Mucosa of descending colon (tissue), 3 donors: ENCODE measurements around the gene FBXO15. TPM values are rescaled to one million over a fixed set of nuclear protein-coding genes. Genes with fewer than 3 reads are reported as not detected.

ENCODE experiments used
- ATAC-seq: fragments of 200-7000 bp; cut with Tn5 transposase; one replicate; pipeline ENCODE4 v1.9.1; 2020; ENCODE audit warnings: mild to moderate bottlenecking, moderate library complexity
- DNase-seq, 3 donors: peaks; one replicate each; pipeline ENCODE4 v3.0.0-alpha.2; 2020
- H3K36me3 ChIP-seq: fragments of 200-600 bp; one replicate; pipeline ENCODE4 v1.8.0; 2021; ENCODE audit warnings: low read depth, mild to moderate bottlenecking
- H3K4me1 ChIP-seq: fragments of 200-600 bp; one replicate; pipeline ENCODE4 v1.8.0; 2021; ENCODE audit warnings: low read depth, mild to moderate bottlenecking
- H3K4me3 ChIP-seq: fragments of 200-600 bp; one replicate; pipeline ENCODE4 v1.8.0; 2021; ENCODE audit warnings: mild to moderate bottlenecking
- H3K9me3 ChIP-seq: fragments of 200-600 bp; one replicate; pipeline ENCODE4 v1.8.0; 2021; ENCODE audit warnings: mild to moderate bottlenecking
- intact Hi-C, 2 donors: fragments of 100-400 bp; cut with DNase I in 1 of 2; cut with micrococcal nuclease in 1 of 2; formaldehyde crosslinking; loops; one replicate each; pipeline versions ENCODE4 v1.11.0 to v1.11.1; 2022; cut with DNase I, micrococcal nuclease
- total RNA-seq, 3 donors: library from RNA; stranded (reverse); fragmentation: NEBNext Ultra II Directional in 2 of 3; extraction: Animal tissue kit (Norgen Biotek cat#: 25700) in 2 of 3; gene quantifications; one replicate each; pipeline versions ENCODE4 v1.2.1 to v1.2.4, GENCODE V29; 2021 to 2023
- TF ChIP-seq, protein P1 (sequence below): fragments of 200-600 bp; IDR thresholded peaks from one replicate; pipeline ENCODE4 v1.8.0; 2022; ENCODE audit warnings: antibody characterized with exemption, mild to moderate bottlenecking
- donor health status: DM: no; HTN: no; CAD: no; lungs with moderate emphysema.
- donor health status: DM: no; HTN: no; CAD: no.
- donor health status: DM: no; HTN: yes; CAD: no.

FBXO15 gene
- total RNA-seq, 3 donors from 2014 or later: 0.43 to 1.0 TPM; not detected in 1

DNA sequence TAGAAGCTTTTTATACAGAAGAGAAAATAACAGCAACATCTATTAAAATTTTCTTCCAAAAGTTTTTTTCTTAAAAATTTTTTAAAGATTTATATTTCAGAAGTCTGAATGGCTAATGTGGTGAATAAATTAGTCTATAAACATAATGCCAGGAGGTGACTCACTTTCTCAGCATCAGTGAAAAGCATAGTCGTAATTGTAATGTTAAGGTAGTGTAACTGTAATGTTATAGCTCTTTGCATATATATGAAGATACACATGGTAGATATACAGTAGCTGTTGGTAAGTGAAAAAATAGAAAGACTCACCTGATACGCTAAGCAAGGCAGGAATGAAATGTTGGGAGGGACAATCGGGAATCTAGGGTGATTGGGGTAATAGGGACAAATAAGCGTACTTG is 6.2 kb upstream of the FBXO15 start:
- intact Hi-C loops: no loop called here
- H3K9me3 ChIP-seq: no peaks in the 10 kb centered on the region
- TF ChIP-seq, protein P1, sequence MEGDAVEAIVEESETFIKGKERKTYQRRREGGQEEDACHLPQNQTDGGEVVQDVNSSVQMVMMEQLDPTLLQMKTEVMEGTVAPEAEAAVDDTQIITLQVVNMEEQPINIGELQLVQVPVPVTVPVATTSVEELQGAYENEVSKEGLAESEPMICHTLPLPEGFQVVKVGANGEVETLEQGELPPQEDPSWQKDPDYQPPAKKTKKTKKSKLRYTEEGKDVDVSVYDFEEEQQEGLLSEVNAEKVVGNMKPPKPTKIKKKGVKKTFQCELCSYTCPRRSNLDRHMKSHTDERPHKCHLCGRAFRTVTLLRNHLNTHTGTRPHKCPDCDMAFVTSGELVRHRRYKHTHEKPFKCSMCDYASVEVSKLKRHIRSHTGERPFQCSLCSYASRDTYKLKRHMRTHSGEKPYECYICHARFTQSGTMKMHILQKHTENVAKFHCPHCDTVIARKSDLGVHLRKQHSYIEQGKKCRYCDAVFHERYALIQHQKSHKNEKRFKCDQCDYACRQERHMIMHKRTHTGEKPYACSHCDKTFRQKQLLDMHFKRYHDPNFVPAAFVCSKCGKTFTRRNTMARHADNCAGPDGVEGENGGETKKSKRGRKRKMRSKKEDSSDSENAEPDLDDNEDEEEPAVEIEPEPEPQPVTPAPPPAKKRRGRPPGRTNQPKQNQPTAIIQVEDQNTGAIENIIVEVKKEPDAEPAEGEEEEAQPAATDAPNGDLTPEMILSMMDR: no peak
- ATAC-seq: no peak
- H3K4me1 ChIP-seq: peaks cover 13% of the 10 kb centered on the region
- no peak for DNase-seq
- H3K36me3 ChIP-seq: peaks cover 6% of the 10 kb centered on the region
- no peak overlapping the region for H3K4me3 ChIP-seq

DNA sequence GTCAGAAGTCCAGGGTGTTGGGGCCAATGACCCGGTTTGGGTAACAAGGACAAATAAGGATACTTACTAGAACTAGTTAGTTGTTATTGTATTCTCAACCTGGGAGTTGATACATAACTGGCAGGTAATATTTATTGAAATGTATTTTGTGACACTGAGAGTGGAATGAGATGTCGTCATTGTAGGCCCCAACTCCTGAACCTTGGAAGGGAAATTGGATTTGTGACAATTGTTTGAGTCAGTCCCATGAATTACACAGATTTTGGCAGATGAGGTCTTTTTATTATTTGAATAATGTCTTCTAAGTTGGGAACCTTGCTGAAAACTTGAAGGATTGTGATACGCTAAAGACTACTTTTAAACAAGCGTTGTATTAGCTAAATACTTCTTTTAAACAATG is 5.7 kb upstream of the FBXO15 start:
- intact Hi-C loops: no loop called here
- peaks cover 6% of the 10 kb centered on the region for H3K36me3 ChIP-seq
- DNase-seq (no peak), ATAC-seq (no peak)
- TF ChIP-seq, protein P1: no peak
- no peaks in the 10 kb centered on the region for H3K9me3 ChIP-seq
- no peak overlapping the region for H3K4me3 ChIP-seq
- H3K4me1 ChIP-seq: peaks cover 13% of the 10 kb centered on the region

DNA sequence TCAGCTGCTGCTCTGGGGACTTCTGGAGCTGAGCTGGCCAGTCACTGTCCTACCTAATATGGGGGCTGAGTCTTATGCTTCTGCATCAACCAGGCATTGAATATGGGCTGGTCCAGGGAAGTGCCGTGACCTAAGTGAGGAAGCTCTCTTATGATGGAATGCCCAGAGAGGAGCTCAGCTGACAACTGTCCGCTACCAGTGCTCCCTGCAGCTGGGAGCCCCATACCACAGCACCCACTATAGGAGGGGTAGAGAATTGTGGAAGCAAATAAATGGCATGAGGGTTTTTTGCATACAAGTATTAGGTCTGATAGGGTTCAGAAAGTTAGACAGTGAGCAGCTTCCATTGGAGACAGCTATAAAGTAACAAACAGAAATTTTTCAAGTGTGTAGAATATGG is 5.2 kb upstream of the FBXO15 start:
- no peak overlapping the region for H3K4me3 ChIP-seq
- TF ChIP-seq, protein P1: no peak
- intact Hi-C loops: no loop called here
- ATAC-seq (no peak), DNase-seq (no peak)
- peaks cover 6% of the 10 kb centered on the region for H3K36me3 ChIP-seq
- H3K4me1 ChIP-seq: peaks cover 13% of the 10 kb centered on the region
- no peaks in the 10 kb centered on the region for H3K9me3 ChIP-seq

DNA sequence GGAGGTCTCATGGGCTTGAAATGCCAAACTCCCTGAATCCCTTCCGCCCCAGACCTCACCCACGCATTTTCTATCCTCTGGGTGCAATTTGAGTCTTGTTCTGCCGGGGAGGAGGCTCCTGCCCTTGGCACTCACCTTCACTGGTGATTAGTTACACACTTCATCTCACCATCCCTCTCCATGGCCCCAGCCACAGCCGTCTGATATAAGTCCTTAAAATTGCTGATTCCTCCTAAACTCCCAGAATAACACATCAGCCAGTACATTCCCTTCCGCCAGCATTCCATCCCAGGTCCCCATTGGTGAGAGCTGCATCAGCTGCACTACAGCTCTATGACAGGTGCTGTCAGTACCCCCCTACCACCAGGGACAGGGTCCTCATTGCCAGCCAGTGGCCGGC is 4.6 kb upstream of the FBXO15 start:
- DNase-seq (no peak), ATAC-seq (no peak)
- Histone ChIP-seq H3K36me3 (peaks cover 6% of the 10 kb centered on the region), H3K4me1 (peaks cover 13% of the 10 kb centered on the region), H3K9me3 (no peaks in the 10 kb centered on the region), H3K4me3 (no peak overlapping the region)
- intact Hi-C loops: no loop called here
- TF ChIP-seq, protein P1: no peak

DNA sequence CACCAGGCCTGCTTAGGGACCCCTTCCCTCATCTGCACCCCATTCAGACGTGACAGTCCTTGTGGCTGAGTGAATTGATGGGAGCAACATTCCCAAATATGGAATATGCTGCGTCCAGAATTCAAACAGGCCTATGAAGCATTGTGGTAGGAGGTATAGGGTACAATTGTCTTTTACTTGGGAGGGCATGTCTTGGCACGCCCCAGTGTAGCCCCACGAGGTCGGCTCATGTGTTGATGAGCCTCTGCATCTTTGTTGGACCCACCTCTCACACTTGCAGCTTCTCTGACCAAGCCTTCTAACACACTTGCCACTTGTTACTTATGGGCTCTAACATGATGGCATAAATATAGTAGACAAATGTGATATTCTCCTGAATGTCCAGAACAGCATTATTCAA is 2.2 kb upstream of the FBXO15 start:
- H3K4me3 ChIP-seq: no peak overlapping the region
- intact Hi-C loops: no loop called here
- H3K4me1 ChIP-seq: peaks cover 13% of the 10 kb centered on the region

More for the DNA sequence above, 2.2 kb upstream of the FBXO15 start:
- DNase-seq (no peak), ATAC-seq (no peak)
- TF ChIP-seq, protein P1: no peak
- Histone ChIP-seq H3K36me3 (no peaks in the 10 kb centered on the region), H3K9me3 (no peaks in the 10 kb centered on the region)
